Upper lobe of left lung (tissue), 6 donors: ENCODE measurements around the gene PANX2. TPM values are rescaled to one million over a fixed set of nuclear protein-coding genes. Genes with fewer than 3 reads are reported as not detected.

Experiments
- ATAC-seq, 2 donors: fragments of 200-7000 bp; cut with Tn5 transposase; one replicate each; pipeline ENCODE4 v1.9.1; 2022; ENCODE audit warnings: mild to moderate bottlenecking in 2 of 2, moderate library complexity in 2 of 2; ENCODE audit not compliant: low FRiP score in 2 of 2
- DNase-seq, 2 donors: peaks; one replicate each; pipeline ENCODE4 v3.0.0-alpha.2; 2019 to 2020
- H3K27ac ChIP-seq, 4 donors: fragments of 200-600 bp; sonication (generic); one replicate each; pipeline ENCODE4 v1.5.1; 2016 to 2019
- H3K27me3 ChIP-seq, 4 donors: fragments of 200-600 bp; sonication (generic); one replicate each; pipeline ENCODE4 v1.5.1; 2017 to 2019
- H3K36me3 ChIP-seq, 4 donors: fragments of 200-600 bp; sonication (generic); one replicate each; pipeline ENCODE4 v1.5.1; 2016 to 2019
- H3K4me1 ChIP-seq, 4 donors: fragments of 200-600 bp; sonication (generic); one replicate each; pipeline ENCODE4 v1.5.1; 2018 to 2019
- H3K4me3 ChIP-seq, 4 donors: fragments of 200-600 bp; sonication (generic); one replicate each; pipeline ENCODE4 v1.5.1; 2017 to 2019; ENCODE audit warnings: mild to moderate bottlenecking in 2 of 4, moderate library complexity in 1 of 4
- H3K9me3 ChIP-seq, 4 donors: fragments of 200-600 bp; sonication (generic); one replicate each; pipeline ENCODE4 v1.5.1; 2018 to 2019
- CTCF ChIP-seq, 6 experiments: fragments of 450-650 bp in 4 of 6; fragments of 200-600 bp in 2 of 6; sonication (generic) in 2 of 6; IDR thresholded peaks; one replicate each; pipeline ENCODE4 v1.5.1; 2016 to 2019; ENCODE audit warnings: antibody characterized with exemption in 6 of 6
- EP300 ChIP-seq, 4 donors: sonication (generic); formaldehyde crosslinking; IDR thresholded peaks; one replicate each; pipeline ENCODE4 v1.5.1; 2017; ENCODE audit warnings: antibody characterized with exemption in 4 of 4, control low read depth in 2 of 4
- POLR2A ChIP-seq, 4 donors: fragments of 450-650 bp; IDR thresholded peaks; one replicate each; pipeline ENCODE4 v1.5.1; 2016 to 2017; ENCODE audit warnings: antibody characterized with exemption in 4 of 4, mild to moderate bottlenecking in 2 of 4
- POLR2AphosphoS5 ChIP-seq, 2 donors: sonication (generic); formaldehyde crosslinking; IDR thresholded peaks; one replicate each; pipeline ENCODE4 v1.5.1; 2017; ENCODE audit warnings: antibody characterized with exemption in 2 of 2
- WGBS, 2 donors: methylation state at CpG; one replicate each; pipeline ENCODE4 v1.1.5; 2017 to 2018; 5-methylcytosine and 5-hydroxymethylcytosine counted together
- total RNA-seq, 6 donors: library from RNA; depleted of rRNA in 4 of 6; stranded (reverse); fragments of >200 nt in 4 of 6; gene quantifications; one replicate each; pipeline versions ENCODE4 v1.1.0 to v1.2.1, GENCODE V29; 2016 to 2021
- donor health status: DM: no; HTN: no; CAD: no; lungs with moderate emphysema.
- donor health status: DM: no; HTN: yes; CAD: no; lungs with severe emphysema.

Gene PANX2
- total RNA-seq, 6 donors from 2014 or later: 1.9 to 16.8 (median 7.1) TPM

- WGBS, 2 donors: 85 to 88% methylated on average over 17 to 24 of the region's 24 CpGs
- Histone ChIP-seq H3K27me3 (no peaks in the 10 kb centered on the region), H3K4me1 (no peaks in the 10 kb centered on the region), H3K9me3 (no peaks in the 10 kb centered on the region), H3K27ac (no peak overlapping the region), H3K4me3 (no peak overlapping the region), H3K36me3 (peaks cover 24 to 97% (median 69%) of the 10 kb centered on the region in 4 donors)
- TF ChIP-seq POLR2AphosphoS5 (IDR thresholded peaks at IDR 0.05) (no peak), POLR2A (IDR thresholded peaks at IDR 0.05) (no peak), CTCF (IDR thresholded peaks at IDR 0.05) (no peak), EP300 (IDR thresholded peaks at IDR 0.05) (no peak)
- no peak for ATAC-seq
- peak; percentile 15 to 46 for DNase-seq
These were observed 54.9 kb downstream of the PANX2 start for GRCh38 chr22:50225200-50225969.

- no peaks in the 10 kb centered on the region for H3K27me3 ChIP-seq
- no peak for TF ChIP-seq POLR2A (IDR thresholded peaks at IDR 0.05)
- TF ChIP-seq EP300 (IDR thresholded peaks at IDR 0.05): no peak
- no peak for TF ChIP-seq CTCF (IDR thresholded peaks at IDR 0.05)
- H3K27ac ChIP-seq: no peak overlapping the region
- no peak for ATAC-seq
- WGBS, 2 donors: 89 to 91% methylated on average over 29 to 31 of the region's 31 CpGs
- peaks cover 18 to 88% (median 61%) of the 10 kb centered on the region in 4 donors for H3K36me3 ChIP-seq
- H3K4me1 ChIP-seq: no peaks in the 10 kb centered on the region
- H3K9me3 ChIP-seq: no peaks in the 10 kb centered on the region
- DNase-seq: peak; percentile 15 to 65
- no peak overlapping the region for H3K4me3 ChIP-seq
These were observed 55.7 kb downstream of the PANX2 start for GRCh38 chr22:50226063-50226874.

- no peak overlapping the region for H3K27ac ChIP-seq
- no peak overlapping the region for H3K4me3 ChIP-seq
- H3K4me1 ChIP-seq: no peaks in the 10 kb centered on the region
- peak in 1 of 2 donors; percentile 59 for DNase-seq
- TF ChIP-seq POLR2AphosphoS5 (IDR thresholded peaks at IDR 0.05): no peak
- TF ChIP-seq CTCF (IDR thresholded peaks at IDR 0.05): no peak
- no peak for TF ChIP-seq POLR2A (IDR thresholded peaks at IDR 0.05)
- TF ChIP-seq EP300 (IDR thresholded peaks at IDR 0.05): no peak
- no peaks in the 10 kb centered on the region for H3K27me3 ChIP-seq
- WGBS, 2 donors: 88 to 97% methylated on average over 18 of the region's 18 CpGs
- ATAC-seq: no peak
- H3K9me3 ChIP-seq: no peaks in the 10 kb centered on the region
- peaks cover 17 to 83% (median 57%) of the 10 kb centered on the region in 4 donors for H3K36me3 ChIP-seq
These were observed 56.3 kb downstream of the PANX2 start for GRCh38 chr22:50226875-50227165.

- no peak overlapping the region for H3K4me3 ChIP-seq
- no peak overlapping the region for H3K27ac ChIP-seq
- H3K9me3 ChIP-seq: no peaks in the 10 kb centered on the region
- DNase-seq: peak; percentile 12 to 77
- no peak for TF ChIP-seq EP300 (IDR thresholded peaks at IDR 0.05)
- no peaks in the 10 kb centered on the region for H3K4me1 ChIP-seq
- WGBS, 2 donors: 91 to 92% methylated on average over 16 to 23 of the region's 25 CpGs
- ATAC-seq: no peak
- peaks cover 14 to 83% (median 52%) of the 10 kb centered on the region in 4 donors for H3K36me3 ChIP-seq
- no peaks in the 10 kb centered on the region for H3K27me3 ChIP-seq
These were observed 57.2 kb downstream of the PANX2 start for GRCh38 chr22:50227579-50228215.

- peaks cover 13 to 83% (median 49%) of the 10 kb centered on the region in 4 donors for H3K36me3 ChIP-seq
- no peaks in the 10 kb centered on the region for H3K27me3 ChIP-seq
- H3K4me3 ChIP-seq: no peak overlapping the region
- 95 to 97% methylated on average over 9 of the region's 9 CpGs for WGBS, 2 donors
- H3K27ac ChIP-seq: no peak overlapping the region
- H3K4me1 ChIP-seq: no peaks in the 10 kb centered on the region
- no peaks in the 10 kb centered on the region for H3K9me3 ChIP-seq
- TF ChIP-seq POLR2A (IDR thresholded peaks at IDR 0.05): no peak
- TF ChIP-seq CTCF (IDR thresholded peaks at IDR 0.05): no peak
- TF ChIP-seq EP300 (IDR thresholded peaks at IDR 0.05): no peak
- TF ChIP-seq POLR2AphosphoS5 (IDR thresholded peaks at IDR 0.05): no peak
- ATAC-seq (no peak), DNase-seq (peak; percentile 17 to 38)
These were observed 57.8 kb downstream of the PANX2 start for GRCh38 chr22:50228366-50228765.
